ENCODE data around the gene ABHD11.

Gene ABHD11

DNA sequence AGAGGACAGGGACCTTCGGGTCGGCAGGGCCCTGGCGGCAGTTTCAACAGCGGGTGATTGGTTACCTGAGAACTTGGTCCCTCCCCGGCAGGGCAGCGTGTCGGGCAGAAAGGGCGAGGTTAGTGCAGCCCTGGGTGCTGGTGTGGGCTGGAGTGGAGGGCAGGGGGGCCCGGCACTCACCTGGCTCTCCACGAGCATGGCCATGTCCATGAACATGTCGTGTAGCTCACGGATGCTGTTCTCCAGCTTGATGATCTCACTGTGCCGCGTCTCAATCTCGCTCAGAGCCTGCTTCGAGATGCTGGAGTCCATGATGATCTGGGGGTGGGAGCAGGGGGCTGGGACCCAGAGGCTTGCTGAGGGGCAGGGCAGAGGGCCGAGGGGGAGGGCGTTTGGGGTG lies 35.9 kb downstream of the ABHD11 start:
- Histone ChIP-seq H3K4me1 (ENCODE audit: control insufficient read depth, insufficient read depth, low read length, poor library complexity, severe bottlenecking) (no peaks in the 10 kb centered on the region), H3K27ac (ENCODE audit: insufficient read depth, low read length, poor library complexity, severe bottlenecking) (no peak overlapping the region), H3K9me3 (ENCODE audit: control insufficient read depth, low read length) (no peaks in the 10 kb centered on the region), H3K36me3 (ENCODE audit: control insufficient read depth, insufficient read depth, low read length) (peaks cover 20% of the 10 kb centered on the region), H3K27me3 (replicated peaks; ENCODE audit: control insufficient read depth, insufficient read depth, low read length, poor library complexity, severe bottlenecking) (no peaks in the 10 kb centered on the region), H3K4me3 (ENCODE audit: insufficient read depth, low read depth, low read length, poor library complexity, severe bottlenecking) (no peak overlapping the region)
- no peak for DNase-seq

DNA sequence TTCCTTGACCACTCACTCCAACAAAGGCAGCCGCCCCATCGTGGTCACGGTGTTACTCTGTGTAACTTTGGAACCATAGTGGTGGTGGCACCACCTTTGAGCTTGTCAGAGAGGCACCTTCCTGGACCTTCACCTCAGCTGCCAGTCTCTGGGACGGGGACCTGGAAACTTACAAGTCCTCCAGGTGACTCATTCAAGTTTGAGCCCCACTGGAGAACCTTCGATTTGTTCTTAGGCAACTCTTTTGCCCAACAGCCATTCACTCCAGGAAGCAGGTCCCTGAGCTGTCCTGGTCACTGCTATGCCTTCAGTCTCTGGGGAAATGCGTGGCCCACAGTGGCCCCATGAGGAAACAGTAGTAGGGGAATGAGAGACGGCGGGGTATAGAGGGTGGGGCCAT lies 36.4 kb downstream of the ABHD11 start:
- no peak overlapping the region for H3K4me3 ChIP-seq (ENCODE audit: insufficient read depth, low read depth, low read length, poor library complexity, severe bottlenecking)
- H3K27ac ChIP-seq (ENCODE audit: insufficient read depth, low read length, poor library complexity, severe bottlenecking): no peak overlapping the region
- DNase-seq: no peak
- no peaks in the 10 kb centered on the region for H3K4me1 ChIP-seq (ENCODE audit: control insufficient read depth, insufficient read depth, low read length, poor library complexity, severe bottlenecking)
- H3K36me3 ChIP-seq (ENCODE audit: control insufficient read depth, insufficient read depth, low read length): peaks cover 24% of the 10 kb centered on the region
- no peaks in the 10 kb centered on the region for H3K9me3 ChIP-seq (ENCODE audit: control insufficient read depth, low read length)
- H3K27me3 ChIP-seq (replicated peaks; ENCODE audit: control insufficient read depth, insufficient read depth, low read length, poor library complexity, severe bottlenecking): no peaks in the 10 kb centered on the region

DNA sequence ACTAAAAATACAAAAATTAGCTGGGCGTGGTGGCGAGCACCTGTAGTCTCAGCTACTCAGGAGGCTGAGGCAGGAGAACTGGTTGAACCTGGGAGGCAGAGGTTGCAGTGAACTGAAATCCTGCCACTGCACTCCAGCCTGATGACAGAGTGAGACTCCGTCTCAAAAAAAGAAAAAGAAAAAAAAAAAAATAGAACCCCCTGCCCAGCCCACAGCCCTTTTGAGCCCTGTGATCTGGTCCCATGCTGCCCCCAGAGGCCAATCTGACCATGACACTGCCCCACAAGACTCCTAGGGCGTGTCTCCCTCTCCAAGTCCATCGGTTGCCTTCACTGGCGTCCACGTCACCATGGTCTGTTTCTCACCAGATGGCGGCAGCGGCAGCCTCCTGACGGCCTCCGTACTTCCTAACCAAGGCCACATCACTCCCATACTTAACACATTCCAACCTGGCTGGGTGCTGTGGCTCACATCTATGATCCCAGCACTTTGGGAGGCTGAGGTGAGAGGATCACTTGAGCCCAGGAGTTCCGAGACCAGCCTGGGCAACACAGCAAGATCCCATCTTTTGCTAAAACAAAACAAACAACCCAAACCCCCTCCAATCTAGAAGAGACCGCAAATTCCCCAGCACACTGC lies 37.1 kb downstream of the ABHD11 start:
- H3K4me3 ChIP-seq (ENCODE audit: insufficient read depth, low read depth, low read length, poor library complexity, severe bottlenecking): no peak overlapping the region
- no peak overlapping the region for H3K27ac ChIP-seq (ENCODE audit: insufficient read depth, low read length, poor library complexity, severe bottlenecking)
- no peaks in the 10 kb centered on the region for H3K27me3 ChIP-seq (replicated peaks; ENCODE audit: control insufficient read depth, insufficient read depth, low read length, poor library complexity, severe bottlenecking)
- H3K36me3 ChIP-seq (ENCODE audit: control insufficient read depth, insufficient read depth, low read length): peaks cover 31% of the 10 kb centered on the region
- H3K9me3 ChIP-seq (ENCODE audit: control insufficient read depth, low read length): no peaks in the 10 kb centered on the region
- H3K4me1 ChIP-seq (ENCODE audit: control insufficient read depth, insufficient read depth, low read length, poor library complexity, severe bottlenecking): no peaks in the 10 kb centered on the region
- no peak for DNase-seq

DNA sequence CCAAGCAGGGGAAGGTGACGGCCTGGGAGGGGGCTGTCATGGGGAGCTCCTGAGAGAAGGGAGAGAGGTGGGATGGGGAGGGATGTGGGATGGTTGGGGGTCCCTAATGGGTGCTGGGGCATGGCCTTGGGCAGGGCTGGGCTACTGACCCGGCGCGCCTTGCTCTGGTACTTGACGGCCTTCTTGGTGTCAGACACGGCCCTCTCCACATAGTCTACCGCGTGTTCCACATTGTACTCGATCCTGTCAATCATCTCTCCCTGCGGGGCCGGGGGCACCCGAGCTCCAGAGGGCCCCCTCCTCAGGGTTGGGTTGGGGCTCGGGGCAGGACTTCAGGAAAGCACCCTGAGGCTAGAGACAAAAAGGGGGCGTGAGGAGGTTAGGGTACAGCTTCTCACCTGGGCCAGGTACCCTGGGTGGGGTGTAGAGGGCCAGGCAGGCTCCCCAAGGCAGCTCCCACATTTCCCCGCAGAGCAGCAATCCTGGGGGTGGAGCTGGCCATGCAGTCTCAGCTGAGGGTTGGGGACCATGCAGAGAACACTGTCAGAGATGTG lies 37.9 kb downstream of the ABHD11 start:
- no peaks in the 10 kb centered on the region for H3K27me3 ChIP-seq (replicated peaks; ENCODE audit: control insufficient read depth, insufficient read depth, low read length, poor library complexity, severe bottlenecking)
- no peaks in the 10 kb centered on the region for H3K9me3 ChIP-seq (ENCODE audit: control insufficient read depth, low read length)
- no peak overlapping the region for H3K4me3 ChIP-seq (ENCODE audit: insufficient read depth, low read depth, low read length, poor library complexity, severe bottlenecking)
- no peak for DNase-seq
- H3K36me3 ChIP-seq (ENCODE audit: control insufficient read depth, insufficient read depth, low read length): peaks cover 40% of the 10 kb centered on the region
- H3K27ac ChIP-seq (ENCODE audit: insufficient read depth, low read length, poor library complexity, severe bottlenecking): no peak overlapping the region
- H3K4me1 ChIP-seq (ENCODE audit: control insufficient read depth, insufficient read depth, low read length, poor library complexity, severe bottlenecking): no peaks in the 10 kb centered on the region

DNA sequence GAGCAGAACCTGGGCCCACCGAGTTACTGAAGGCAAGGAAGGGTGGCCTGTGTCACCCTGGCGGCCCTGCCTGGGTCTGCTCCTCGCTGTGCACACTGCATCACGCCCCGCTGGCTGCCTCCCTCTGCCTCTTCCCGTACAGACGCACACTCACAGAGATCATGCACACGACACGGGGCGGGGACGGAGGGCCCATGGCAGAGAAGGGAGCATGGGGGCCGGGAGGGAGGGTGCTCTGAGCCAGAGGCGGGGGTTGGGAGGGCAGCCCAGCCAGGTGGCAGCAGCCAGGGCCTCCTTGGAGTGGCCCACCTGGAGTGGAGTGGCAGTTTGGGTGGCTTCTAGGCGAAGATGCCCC lies 38.6 kb downstream of the ABHD11 start:
- H3K27me3 ChIP-seq (replicated peaks; ENCODE audit: control insufficient read depth, insufficient read depth, low read length, poor library complexity, severe bottlenecking): no peaks in the 10 kb centered on the region
- peaks cover 46% of the 10 kb centered on the region for H3K36me3 ChIP-seq (ENCODE audit: control insufficient read depth, insufficient read depth, low read length)
- no peak overlapping the region for H3K27ac ChIP-seq (ENCODE audit: insufficient read depth, low read length, poor library complexity, severe bottlenecking)

DNA sequence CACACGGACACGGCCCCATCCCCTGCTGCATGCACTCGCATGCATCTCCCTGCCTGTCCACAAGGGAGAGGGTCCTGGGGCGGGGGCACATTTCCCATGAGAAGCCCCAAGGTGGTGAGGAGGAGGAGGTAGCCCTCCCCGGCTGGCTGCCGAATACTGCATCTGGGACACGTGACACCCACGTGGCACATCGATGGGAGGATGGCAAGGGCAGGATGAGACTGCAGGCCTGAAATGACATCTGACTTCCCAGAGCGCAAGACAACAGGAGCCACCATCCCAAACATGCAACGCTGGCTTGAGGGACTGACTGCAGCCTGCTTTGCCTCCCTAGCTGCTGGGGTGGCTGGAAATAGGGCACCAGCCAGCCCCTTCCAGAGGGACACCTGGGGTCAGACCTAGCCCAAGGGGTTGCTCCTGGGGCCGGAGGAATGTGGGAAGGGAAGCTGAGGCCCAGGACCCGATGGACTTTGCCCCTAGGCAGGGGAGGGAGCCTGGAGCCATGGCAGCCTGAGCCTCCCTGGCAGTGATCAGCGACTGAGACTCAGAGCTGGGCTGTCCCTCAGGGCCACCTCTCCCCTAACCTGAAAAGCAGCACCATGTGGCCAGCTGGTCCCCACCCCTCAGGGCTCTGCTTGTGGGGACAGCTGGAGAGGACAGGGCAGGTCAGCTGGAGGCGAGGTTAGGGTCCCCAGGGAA lies 39.1 kb downstream of the ABHD11 start:
- H3K36me3 ChIP-seq (ENCODE audit: control insufficient read depth, insufficient read depth, low read length): peaks cover 51% of the 10 kb centered on the region

More for the DNA sequence above, 38.6 kb downstream of the ABHD11 start:
- no peaks in the 10 kb centered on the region for H3K4me1 ChIP-seq (ENCODE audit: control insufficient read depth, insufficient read depth, low read length, poor library complexity, severe bottlenecking)
- DNase-seq: no peak
- no peak overlapping the region for H3K4me3 ChIP-seq (ENCODE audit: insufficient read depth, low read depth, low read length, poor library complexity, severe bottlenecking)
- H3K9me3 ChIP-seq (ENCODE audit: control insufficient read depth, low read length): no peaks in the 10 kb centered on the region

DNA sequence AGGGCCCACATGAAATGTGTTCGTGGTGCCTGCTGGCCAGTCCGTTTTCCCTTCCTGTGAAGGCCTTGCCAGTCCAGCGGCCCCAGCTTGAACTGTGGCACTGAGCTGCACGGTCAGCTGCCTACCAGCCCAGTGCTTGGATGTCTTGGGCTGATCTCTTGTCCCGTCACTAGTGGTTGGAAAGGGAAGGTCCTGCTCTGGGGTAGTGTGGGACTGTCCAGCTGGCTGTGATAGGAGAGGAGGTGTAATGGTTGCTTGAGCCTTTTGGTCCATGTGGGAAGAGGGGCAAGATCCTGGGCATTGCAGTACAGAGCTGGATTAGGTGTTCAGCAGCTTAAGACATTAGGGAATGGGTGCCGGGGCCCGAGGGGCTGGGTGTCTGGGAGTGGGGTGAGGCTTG lies 40.2 kb downstream of the ABHD11 start:
- H3K27ac ChIP-seq (ENCODE audit: insufficient read depth, low read length, poor library complexity, severe bottlenecking): no peak overlapping the region
- H3K36me3 ChIP-seq (ENCODE audit: control insufficient read depth, insufficient read depth, low read length): peaks cover 62% of the 10 kb centered on the region

More for the DNA sequence above, 39.1 kb downstream of the ABHD11 start:
- H3K9me3 ChIP-seq (ENCODE audit: control insufficient read depth, low read length): no peaks in the 10 kb centered on the region
- no peaks in the 10 kb centered on the region for H3K4me1 ChIP-seq (ENCODE audit: control insufficient read depth, insufficient read depth, low read length, poor library complexity, severe bottlenecking)
- no peaks in the 10 kb centered on the region for H3K27me3 ChIP-seq (replicated peaks; ENCODE audit: control insufficient read depth, insufficient read depth, low read length, poor library complexity, severe bottlenecking)
- no peak for DNase-seq
- no peak overlapping the region for H3K4me3 ChIP-seq (ENCODE audit: insufficient read depth, low read depth, low read length, poor library complexity, severe bottlenecking)
- no peak overlapping the region for H3K27ac ChIP-seq (ENCODE audit: insufficient read depth, low read length, poor library complexity, severe bottlenecking)

DNA sequence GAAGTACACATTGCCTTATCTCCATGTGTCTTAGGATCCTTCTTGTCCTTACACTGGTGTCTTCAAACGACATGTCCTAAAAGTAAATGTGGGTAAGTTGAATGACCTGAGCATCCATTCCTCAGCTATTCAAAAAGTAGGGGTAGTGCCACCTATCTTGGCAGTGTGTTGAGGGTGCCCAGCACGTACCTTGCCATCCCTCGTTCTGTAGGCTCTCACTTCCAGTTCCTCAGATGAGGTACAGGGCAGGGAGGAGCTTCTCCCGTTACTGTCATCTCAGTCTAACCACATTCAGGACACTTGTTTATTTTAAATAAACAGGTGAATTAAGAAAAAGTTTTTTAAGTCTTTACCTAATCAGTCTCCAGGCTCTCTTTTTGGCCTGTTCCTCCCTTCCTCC lies 42.2 kb downstream of the ABHD11 start:
- Histone ChIP-seq H3K27ac (ENCODE audit: insufficient read depth, low read length, poor library complexity, severe bottlenecking) (no peak overlapping the region), H3K9me3 (ENCODE audit: control insufficient read depth, low read length) (no peaks in the 10 kb centered on the region), H3K4me1 (ENCODE audit: control insufficient read depth, insufficient read depth, low read length, poor library complexity, severe bottlenecking) (no peaks in the 10 kb centered on the region), H3K27me3 (replicated peaks; ENCODE audit: control insufficient read depth, insufficient read depth, low read length, poor library complexity, severe bottlenecking) (no peaks in the 10 kb centered on the region), H3K4me3 (ENCODE audit: insufficient read depth, low read depth, low read length, poor library complexity, severe bottlenecking) (no peak overlapping the region), H3K36me3 (ENCODE audit: control insufficient read depth, insufficient read depth, low read length) (peaks cover 83% of the 10 kb centered on the region)
- DNase-seq: no peak

More for the DNA sequence above, 40.2 kb downstream of the ABHD11 start:
- Histone ChIP-seq H3K9me3 (ENCODE audit: control insufficient read depth, low read length) (no peaks in the 10 kb centered on the region), H3K4me1 (ENCODE audit: control insufficient read depth, insufficient read depth, low read length, poor library complexity, severe bottlenecking) (no peaks in the 10 kb centered on the region), H3K27me3 (replicated peaks; ENCODE audit: control insufficient read depth, insufficient read depth, low read length, poor library complexity, severe bottlenecking) (no peaks in the 10 kb centered on the region), H3K4me3 (ENCODE audit: insufficient read depth, low read depth, low read length, poor library complexity, severe bottlenecking) (no peak overlapping the region)
- no peak for DNase-seq

DNA sequence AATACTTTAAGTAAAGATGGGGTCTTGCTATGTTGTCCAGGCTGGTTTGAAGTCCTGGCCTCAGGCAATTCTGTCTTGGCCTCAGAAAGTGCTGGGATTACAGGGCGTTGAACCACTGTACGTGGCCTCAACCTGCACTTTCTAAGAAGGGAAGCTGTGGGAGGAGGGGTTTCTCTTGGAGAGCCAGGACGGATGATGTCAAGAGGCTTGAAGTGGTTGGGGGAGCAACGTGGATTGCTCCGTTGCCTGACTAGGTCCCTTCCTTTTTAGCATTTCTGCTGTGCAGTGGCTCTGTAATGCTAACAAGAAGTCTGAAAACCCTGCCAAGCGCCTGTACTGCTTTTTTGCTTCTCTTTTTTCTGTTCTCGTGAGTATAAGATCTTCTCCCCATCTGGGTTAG lies 48.0 kb downstream of the ABHD11 start:
- Histone ChIP-seq H3K9me3 (ENCODE audit: control insufficient read depth, low read length) (no peaks in the 10 kb centered on the region), H3K27ac (ENCODE audit: insufficient read depth, low read length, poor library complexity, severe bottlenecking) (no peak overlapping the region), H3K4me1 (ENCODE audit: control insufficient read depth, insufficient read depth, low read length, poor library complexity, severe bottlenecking) (no peaks in the 10 kb centered on the region), H3K36me3 (ENCODE audit: control insufficient read depth, insufficient read depth, low read length) (peaks cover 73% of the 10 kb centered on the region), H3K27me3 (replicated peaks; ENCODE audit: control insufficient read depth, insufficient read depth, low read length, poor library complexity, severe bottlenecking) (no peaks in the 10 kb centered on the region), H3K4me3 (ENCODE audit: insufficient read depth, low read depth, low read length, poor library complexity, severe bottlenecking) (no peak overlapping the region)
- DNase-seq: no peak

DNA sequence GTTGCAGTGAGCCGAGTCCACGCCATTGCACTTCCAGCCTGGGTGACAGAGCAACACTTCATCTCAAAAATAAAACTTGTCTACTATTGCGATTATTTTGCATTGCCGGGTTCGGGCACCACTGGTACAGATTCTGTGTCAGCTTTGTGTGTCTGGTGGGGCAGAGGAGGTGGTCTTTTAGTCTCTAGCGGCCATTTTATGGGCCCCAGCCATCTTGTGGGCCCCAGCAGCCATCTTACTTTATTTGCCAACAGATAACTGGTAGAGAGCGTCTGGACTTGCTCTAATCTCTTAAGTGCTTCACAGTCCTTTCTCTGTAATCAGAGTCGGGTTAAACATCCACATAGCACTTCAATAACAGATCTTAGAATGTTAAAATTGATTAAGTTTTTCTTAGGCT lies 50.3 kb downstream of the ABHD11 start:
- Histone ChIP-seq H3K4me1 (ENCODE audit: control insufficient read depth, insufficient read depth, low read length, poor library complexity, severe bottlenecking) (peaks cover 8% of the 10 kb centered on the region), H3K27ac (ENCODE audit: insufficient read depth, low read length, poor library complexity, severe bottlenecking) (no peak overlapping the region), H3K27me3 (replicated peaks; ENCODE audit: control insufficient read depth, insufficient read depth, low read length, poor library complexity, severe bottlenecking) (no peaks in the 10 kb centered on the region), H3K9me3 (ENCODE audit: control insufficient read depth, low read length) (no peaks in the 10 kb centered on the region), H3K4me3 (ENCODE audit: insufficient read depth, low read depth, low read length, poor library complexity, severe bottlenecking) (no peak overlapping the region), H3K36me3 (ENCODE audit: control insufficient read depth, insufficient read depth, low read length) (peaks cover 50% of the 10 kb centered on the region)
- DNase-seq: no peak

Measured in effector memory CD4-positive, alpha-beta T cell (primary cell).